ENCODE measurements around the gene AKAP9.
"Not testable (repeated sequence)": the region's sequence is repeated elsewhere in the genome, so short reads cannot be mapped to it uniquely, and the experiment has no call there.

The AKAP9 gene

DNA sequence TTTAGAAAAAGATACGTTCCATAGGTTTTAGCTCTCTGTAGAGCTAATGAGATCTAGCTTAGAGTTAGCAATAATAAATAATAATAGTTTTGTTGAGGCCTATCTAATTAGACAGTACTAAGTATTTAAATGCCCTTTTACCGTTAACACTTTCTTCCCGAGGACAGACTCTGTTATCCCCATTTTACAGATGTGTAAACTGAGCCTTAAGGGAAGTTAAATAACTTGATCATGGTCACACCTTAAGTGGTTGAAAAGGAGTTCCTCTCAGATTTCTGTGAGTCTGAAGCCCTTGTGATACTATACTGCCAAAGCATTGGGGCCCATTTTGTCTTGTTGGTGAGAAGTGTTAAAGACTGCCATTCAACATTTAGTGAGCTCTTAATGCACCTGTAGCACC lies 132.0 kb downstream of the AKAP9 start:
- DNase-seq, result no peak

DNA sequence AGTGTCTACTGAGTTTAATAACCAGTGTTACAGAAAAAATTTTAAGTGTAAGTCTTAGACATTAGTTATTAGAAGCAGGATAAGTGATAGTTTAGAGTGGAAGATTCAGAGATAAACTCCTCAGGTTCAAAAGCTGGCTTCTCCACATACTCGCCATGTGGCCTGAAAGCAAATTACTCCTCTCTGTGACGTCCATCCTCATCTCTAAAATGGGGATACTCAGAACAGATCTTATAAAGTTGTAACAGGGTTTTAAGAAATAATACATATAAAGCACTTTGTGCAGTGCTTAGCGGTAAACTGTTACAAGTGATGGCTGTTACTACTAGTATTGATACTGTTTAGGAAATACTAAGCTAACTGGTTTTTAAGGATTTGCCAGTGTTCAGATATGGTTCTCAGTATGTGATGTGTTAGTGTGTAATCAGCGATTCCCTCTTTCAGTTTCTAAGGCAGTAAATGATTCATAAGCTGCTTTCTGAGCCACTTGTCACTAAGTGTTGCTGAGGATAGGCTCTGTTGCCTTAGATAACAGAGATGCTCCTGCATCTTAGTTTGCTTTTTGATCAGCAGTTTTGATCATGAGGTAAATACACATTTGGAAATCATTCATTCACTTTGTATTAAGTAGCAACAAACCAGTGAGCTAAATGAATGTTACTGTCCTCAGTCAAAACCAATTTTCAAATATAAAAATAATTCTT lies 134.9 kb downstream of the AKAP9 start:
- DNase-seq, result no peak

DNA sequence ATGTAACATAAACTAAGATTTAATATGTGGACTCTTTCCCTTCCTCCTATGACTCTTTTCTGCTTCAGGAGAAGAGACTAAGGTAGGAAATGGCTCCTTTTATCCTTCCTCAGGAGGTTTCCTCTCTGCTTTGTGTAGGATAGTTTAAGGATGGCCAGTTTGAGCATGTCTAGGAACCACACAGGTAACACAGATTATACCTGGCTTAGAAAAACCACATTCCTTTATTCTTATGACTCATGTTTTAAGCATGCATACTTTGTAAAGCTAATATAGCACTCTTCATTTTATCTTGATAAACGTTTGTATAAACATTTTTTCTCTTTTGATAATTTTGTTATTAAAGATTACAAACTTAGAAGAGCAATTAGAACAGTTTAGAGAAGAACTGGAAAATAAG lies 135.8 kb downstream of the AKAP9 start:
- DNase-seq, result no peak

DNA sequence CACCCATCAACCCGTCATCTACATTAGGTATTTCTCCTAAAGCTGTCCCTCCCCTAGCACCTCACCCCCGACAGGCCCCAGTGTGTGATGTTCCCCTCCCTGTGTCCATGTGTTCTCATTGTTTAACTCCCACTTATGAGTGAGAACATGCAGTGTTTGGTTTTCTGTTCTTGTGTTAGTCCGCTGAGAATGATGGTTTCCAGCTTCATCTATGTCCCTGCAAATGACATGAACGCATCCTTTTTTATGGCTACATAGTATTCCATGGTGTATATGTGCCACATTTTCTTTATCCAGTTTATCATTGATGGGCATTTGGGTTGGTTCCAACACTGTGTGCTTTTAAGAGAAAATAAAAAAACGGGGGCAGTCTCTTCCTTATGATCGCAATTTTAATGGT lies 143.3 kb downstream of the AKAP9 start:
- not testable (repeated sequence) for DNase-seq

DNA sequence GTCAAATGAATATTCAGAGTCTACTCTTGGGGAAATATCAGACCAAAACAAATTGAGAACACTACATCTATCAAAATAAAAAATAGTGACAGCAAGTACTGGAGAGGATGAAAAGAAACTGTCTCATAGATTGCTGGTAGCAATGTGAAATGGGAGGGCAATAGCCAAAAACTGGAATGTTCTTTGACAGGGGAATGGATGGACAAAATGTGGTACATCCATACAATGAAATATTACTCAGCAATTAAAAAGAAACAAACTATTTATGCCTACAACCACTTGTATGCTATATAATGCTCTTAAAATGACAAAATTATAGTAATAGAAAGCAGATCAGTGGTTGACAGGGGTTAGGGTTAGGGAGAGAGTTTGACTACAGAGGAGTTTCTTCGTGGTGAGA lies 147.6 kb downstream of the AKAP9 start:
- no peak for DNase-seq

- DNase-seq, result no peak
Measured at GRCh38 chr7:92092210-92092609, 151.5 kb downstream of the AKAP9 start.

DNA sequence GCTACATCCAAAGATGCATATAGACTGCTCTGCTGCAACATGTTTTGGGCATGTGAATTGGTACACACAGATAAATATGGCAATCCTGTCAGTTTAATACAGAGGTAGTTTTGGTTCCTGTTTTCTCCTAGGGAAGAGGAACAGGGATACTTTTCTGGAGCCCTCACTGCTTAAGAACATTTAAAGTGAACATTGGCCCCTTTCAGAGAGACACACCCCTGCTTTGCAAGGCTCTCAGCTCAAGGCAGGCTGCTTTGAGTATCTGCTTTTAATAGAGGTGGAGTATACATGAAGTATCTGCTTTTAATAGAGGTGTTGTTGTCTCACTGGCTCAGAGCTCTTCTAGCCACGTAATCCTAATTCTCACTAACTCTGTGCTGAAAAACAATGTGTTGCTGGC lies 154.7 kb downstream of the AKAP9 start:
- DNase-seq, result no peak

DNA sequence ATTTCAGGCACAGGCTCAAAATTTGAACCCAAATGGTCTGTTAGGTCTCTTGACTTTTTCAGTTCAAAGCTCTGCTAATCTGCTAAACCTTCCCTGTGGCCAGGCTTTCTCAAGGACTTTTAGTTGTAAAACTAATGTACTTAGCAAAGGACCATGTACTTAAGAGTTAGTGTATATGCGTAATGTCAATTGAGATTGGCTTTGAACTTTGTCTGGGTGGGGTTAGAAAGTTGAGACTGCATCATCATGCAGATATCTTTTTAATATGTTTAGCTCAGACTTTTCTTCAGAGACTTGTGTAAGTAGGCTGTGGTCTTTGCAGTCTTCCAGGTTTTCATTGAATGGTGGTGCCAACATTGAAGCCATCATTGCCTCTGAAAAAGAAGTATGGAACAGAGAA lies 159.9 kb downstream of the AKAP9 start:
- no peak for DNase-seq

- DNase-seq, result not testable (repeated sequence)
Measured at GRCh38 chr7:92102862-92103261, 162.2 kb downstream of the AKAP9 start.

DNA sequence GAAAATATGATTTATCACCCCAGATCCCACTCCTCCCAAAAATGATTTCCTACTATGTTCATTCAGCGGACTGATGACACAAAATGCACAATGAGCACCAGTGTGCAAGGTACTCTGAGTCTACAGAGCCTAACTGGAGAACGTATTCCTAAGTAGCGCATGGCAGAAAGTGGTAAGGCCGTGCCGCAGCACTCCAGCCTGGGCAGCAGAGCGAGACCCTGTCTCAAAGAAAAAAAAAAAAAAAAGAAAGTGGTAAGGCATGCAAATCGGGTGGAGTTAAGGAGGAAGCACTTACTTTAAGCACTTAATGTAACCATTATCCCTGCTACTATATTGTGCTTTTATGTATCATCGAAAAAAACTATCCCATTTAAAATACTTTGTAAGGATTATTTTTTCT lies 168.2 kb downstream of the AKAP9 start:
- no peak for DNase-seq

GRCh38 chr7:92110857-92111256 lies 170.2 kb downstream of the AKAP9 start:
- no peak for DNase-seq

DNA sequence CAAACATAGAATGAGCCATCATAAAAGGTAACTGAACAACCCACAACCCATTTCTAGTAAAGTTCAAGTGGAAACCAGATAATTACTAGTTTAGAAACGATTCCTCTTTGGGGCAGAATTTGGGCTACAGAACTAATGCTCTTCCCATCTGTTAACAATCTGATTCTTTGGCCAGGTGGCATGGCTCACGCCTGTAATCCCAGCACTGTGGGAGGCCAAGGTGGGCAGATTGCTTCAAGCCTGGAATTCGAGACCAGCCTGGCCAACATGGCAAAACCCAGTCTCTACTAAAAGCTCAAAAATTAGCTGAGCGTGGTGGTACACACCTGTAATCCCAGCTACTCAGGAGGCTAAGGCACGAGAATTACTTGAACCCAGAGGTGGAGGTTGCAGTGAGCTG lies 175.2 kb downstream of the AKAP9 start:
- DNase-seq, result no peak

- no peak for DNase-seq
Measured at GRCh38 chr7:92116949-92117348, 176.3 kb downstream of the AKAP9 start.

GRCh38 chr7:92119213-92119759 lies 178.6 kb downstream of the AKAP9 start:
- DNase-seq, result no peak

DNA sequence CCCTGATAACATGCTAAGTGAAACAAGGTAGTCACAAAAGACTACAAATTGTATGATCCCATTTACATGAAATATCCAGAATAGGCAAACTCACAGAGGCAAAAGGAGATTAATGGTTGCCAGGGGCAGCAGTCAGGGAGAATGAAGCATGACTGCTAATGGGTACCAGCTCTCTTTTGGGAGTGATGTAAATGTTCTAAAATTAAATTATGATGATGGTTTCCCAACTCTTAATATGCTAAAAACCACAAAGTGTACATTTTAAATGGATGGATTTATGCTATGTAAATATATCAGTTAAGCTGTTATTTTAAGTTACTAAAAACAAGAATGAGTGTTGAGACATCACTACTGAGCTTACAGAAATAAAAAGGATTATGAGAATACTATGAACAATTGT lies 181.0 kb downstream of the AKAP9 start:
- no peak for DNase-seq

- no peak for DNase-seq
Measured at GRCh38 chr7:92131093-92131492, 190.4 kb downstream of the AKAP9 start.

DNA sequence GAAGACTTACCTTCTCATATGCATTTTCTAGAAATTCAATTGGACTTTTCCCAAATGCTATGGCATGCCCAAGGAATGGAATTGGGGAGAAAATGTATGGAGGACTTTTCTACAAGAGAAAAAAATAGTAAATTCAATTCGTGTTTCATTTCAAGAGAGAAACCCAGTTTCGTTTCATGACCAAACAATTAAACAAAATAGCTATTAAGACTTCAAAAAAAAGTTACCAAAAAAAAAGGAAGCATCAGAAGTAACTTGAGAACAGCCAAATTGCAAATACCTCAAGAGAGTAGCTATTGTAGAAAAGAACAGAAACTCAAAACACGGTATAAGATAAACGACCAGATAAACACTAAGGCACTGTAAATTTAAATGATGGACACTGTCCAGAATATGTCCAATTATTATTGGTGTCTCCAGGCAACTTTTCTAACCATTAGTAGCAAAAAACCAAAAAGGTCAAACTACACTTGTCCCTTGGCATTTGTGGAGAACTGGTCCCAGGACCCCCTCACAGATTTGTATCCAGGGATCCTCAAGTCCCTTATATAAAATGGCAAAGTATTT lies 191.2 kb downstream of the AKAP9 start:
- DNase-seq, result no peak

DNA sequence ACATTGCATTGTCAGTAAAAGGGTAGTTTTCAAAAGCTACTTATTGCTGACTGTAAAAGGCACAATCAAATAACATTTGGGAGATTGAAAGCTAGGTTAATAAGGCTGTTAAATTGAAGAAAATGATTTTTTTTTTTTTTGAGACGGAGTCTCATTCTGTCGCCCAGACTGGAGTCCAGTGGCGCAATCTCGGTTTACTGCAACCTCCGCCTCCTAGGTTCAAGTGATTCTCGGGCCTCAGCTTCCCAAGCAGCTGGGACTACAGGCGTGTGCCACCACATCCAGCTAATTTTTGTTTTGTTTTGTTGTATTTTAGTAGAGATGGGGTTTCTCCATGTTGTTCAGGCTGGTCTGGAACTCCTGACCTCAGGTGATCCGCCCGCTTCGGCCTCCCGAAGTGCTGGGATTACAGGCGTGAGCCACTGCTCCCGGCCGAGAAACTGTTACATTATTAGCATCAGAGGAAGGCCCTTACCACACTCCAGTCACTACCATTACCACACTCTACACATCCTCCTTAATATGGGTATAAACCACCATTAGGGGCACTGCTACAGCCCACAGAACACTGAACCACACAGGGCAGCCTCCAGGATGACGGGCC lies 192.6 kb downstream of the AKAP9 start:
- DNase-seq, result no peak

DNA sequence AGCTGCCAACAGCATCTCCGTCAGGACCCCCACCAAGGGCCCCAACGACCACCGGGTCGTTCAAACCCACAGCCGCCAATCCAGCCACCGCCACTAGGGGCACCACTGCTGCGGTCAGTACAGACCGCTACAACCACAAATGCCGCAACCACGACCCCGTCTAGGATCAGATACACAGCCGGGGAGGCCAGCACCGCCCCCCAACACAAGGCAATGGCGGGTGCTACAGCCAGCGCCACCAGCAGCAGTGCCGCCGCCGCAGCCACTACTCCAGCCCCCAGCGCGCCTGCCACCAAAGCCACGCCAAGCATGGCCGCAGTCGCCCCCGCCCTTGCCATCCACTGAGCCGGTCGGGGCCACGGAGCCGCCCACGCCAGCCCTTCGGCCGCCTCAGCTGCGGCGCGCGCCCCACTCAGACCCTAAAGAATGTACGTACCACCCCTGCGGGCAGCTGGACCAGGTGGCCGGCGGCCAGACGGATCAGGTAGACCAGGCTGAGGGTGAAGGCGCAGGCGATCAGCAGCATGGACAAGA lies 193.1 kb downstream of the AKAP9 start:
- DNase-seq, result peak; percentile 79

DNA sequence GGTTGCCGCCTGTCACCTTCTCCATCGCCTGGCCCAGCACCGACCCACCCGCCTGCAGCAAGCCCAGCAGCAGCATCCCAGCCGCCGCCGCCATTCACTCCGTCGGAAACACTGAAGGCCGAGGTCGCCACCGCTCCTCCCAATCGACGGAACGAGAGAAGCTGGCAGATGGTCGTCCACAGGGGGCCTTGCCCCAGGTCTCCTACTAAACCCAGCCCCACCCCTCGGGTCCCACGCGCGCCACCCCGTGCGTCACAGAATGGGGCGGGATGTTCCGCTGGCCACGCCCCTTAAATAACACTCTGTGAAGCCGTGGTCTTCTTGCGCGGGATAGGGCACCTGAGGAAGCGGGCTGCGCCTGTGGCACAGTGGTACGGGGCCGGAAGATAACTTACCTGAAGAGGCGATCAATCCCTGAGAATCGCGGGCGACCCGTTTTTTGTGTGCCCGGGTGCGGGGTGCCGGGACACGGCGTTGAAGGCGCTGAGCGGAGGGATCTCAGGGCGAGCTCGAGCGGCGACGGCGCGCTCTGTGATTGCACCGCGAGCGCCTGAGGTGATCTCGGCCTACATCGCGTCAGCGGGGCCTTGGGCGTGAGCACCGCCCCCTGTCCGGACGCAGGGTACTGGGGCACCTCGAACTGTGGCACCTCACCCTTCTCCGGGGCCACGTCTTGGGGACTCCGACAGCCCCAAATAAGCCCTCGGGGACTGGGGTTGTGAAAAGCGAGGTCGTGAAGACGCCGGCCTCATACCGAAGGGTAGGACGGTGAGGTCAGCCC lies 193.8 kb downstream of the AKAP9 start, which contains the start of gene CYP51A1:
TSS of gene CYP51A1 (minus strand) at position 207 of the 781 bp plus-strand sequence. CDS start at position 94, 113 bp downstream.
- DNase-seq, result peak; percentile 95

DNA sequence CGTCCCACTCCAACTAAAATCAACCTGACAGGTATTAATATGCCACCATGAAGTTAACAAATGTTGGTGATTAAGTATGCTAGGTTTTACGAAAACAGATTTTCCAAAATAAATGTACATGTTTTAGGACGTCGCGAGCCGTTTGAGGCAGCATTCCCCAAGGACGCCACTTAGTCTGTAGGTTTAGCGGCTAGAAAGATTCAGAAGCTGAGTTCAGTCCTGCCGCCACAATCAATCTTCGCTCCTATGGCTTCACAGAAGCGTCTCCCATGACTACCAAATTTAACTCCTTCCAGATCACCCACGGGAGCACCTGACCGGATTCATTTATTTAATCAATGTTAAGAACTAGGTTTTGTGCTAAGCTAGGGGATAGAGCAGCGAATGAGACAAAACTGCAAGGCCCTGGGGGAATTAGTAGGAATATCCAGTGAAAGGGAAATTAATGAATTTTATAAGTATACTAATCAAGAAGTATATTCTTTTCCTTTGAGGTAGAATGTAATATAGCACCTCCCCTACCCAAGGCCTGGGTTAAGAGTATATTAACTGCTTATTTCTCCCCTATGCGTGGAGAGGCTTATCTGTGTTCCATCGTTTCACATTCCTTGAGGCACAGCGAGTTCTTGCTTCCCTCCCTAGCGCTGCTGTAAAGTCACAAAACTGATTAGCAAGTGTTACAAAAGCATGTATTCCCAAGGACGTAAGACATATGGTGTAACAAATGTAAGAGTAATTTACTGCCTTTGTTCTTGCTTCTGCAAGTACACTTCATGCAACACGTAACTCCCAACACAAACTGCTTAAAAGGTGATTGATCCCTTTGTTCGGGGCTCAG lies 194.6 kb downstream of the AKAP9 start:
- DNase-seq, result no peak

GRCh38 chr7:92137557-92137956 lies 196.9 kb downstream of the AKAP9 start:
- no peak for DNase-seq

Measured in CD4-positive, alpha-beta T cell treated with Interleukin-17A for 1 hour (primary cell).